ENCODE results near the gene PRG2. TPM values are rescaled to one million over a fixed set of nuclear protein-coding genes. Genes with fewer than 3 reads are reported as not detected.
A peak's percentile ranks its signal among the peaks of the same experiment; 100 is the strongest.

PRG2 gene
- total and polyA plus RNA-seq, 9 of the 15 experiments (the other 6 are each of a cell fraction or from before 2014, with no cell fraction given): 1.8 to 78.0 (median 26.6) TPM

DNA sequence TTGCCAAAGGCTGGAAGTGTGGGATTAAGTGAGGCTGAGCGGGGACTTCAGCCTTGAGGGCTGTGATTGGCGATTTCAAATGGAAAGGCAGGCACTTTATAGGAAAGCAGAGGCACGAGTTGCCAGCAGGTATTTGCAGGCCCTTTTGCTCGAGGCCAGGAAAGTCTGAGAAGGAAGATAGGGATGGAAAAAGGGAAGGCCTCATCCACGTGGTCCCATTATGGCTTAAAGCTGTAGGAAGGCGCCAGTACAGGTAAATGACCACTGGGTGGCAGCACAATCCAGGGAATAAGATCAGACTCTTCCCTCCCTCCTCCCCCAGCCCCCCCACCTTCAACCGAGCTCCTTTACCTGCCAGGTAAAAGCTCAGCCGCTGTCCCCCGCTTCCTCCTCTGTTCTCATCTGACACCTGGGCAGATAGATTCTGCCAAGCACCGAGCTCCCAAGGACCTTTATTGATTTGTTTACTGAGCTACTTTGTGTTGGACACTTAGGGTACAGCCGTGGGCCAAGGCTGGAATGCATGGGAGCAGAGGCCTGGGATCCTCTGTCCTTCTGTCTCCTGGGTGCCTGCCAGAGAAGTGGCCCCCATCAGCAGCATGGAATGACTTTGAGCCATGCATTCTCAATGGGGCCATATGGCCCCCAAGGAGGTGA lies 44.8 kb downstream of the PRG2 start (continued):
- TF ChIP-seq, protein P1, sequence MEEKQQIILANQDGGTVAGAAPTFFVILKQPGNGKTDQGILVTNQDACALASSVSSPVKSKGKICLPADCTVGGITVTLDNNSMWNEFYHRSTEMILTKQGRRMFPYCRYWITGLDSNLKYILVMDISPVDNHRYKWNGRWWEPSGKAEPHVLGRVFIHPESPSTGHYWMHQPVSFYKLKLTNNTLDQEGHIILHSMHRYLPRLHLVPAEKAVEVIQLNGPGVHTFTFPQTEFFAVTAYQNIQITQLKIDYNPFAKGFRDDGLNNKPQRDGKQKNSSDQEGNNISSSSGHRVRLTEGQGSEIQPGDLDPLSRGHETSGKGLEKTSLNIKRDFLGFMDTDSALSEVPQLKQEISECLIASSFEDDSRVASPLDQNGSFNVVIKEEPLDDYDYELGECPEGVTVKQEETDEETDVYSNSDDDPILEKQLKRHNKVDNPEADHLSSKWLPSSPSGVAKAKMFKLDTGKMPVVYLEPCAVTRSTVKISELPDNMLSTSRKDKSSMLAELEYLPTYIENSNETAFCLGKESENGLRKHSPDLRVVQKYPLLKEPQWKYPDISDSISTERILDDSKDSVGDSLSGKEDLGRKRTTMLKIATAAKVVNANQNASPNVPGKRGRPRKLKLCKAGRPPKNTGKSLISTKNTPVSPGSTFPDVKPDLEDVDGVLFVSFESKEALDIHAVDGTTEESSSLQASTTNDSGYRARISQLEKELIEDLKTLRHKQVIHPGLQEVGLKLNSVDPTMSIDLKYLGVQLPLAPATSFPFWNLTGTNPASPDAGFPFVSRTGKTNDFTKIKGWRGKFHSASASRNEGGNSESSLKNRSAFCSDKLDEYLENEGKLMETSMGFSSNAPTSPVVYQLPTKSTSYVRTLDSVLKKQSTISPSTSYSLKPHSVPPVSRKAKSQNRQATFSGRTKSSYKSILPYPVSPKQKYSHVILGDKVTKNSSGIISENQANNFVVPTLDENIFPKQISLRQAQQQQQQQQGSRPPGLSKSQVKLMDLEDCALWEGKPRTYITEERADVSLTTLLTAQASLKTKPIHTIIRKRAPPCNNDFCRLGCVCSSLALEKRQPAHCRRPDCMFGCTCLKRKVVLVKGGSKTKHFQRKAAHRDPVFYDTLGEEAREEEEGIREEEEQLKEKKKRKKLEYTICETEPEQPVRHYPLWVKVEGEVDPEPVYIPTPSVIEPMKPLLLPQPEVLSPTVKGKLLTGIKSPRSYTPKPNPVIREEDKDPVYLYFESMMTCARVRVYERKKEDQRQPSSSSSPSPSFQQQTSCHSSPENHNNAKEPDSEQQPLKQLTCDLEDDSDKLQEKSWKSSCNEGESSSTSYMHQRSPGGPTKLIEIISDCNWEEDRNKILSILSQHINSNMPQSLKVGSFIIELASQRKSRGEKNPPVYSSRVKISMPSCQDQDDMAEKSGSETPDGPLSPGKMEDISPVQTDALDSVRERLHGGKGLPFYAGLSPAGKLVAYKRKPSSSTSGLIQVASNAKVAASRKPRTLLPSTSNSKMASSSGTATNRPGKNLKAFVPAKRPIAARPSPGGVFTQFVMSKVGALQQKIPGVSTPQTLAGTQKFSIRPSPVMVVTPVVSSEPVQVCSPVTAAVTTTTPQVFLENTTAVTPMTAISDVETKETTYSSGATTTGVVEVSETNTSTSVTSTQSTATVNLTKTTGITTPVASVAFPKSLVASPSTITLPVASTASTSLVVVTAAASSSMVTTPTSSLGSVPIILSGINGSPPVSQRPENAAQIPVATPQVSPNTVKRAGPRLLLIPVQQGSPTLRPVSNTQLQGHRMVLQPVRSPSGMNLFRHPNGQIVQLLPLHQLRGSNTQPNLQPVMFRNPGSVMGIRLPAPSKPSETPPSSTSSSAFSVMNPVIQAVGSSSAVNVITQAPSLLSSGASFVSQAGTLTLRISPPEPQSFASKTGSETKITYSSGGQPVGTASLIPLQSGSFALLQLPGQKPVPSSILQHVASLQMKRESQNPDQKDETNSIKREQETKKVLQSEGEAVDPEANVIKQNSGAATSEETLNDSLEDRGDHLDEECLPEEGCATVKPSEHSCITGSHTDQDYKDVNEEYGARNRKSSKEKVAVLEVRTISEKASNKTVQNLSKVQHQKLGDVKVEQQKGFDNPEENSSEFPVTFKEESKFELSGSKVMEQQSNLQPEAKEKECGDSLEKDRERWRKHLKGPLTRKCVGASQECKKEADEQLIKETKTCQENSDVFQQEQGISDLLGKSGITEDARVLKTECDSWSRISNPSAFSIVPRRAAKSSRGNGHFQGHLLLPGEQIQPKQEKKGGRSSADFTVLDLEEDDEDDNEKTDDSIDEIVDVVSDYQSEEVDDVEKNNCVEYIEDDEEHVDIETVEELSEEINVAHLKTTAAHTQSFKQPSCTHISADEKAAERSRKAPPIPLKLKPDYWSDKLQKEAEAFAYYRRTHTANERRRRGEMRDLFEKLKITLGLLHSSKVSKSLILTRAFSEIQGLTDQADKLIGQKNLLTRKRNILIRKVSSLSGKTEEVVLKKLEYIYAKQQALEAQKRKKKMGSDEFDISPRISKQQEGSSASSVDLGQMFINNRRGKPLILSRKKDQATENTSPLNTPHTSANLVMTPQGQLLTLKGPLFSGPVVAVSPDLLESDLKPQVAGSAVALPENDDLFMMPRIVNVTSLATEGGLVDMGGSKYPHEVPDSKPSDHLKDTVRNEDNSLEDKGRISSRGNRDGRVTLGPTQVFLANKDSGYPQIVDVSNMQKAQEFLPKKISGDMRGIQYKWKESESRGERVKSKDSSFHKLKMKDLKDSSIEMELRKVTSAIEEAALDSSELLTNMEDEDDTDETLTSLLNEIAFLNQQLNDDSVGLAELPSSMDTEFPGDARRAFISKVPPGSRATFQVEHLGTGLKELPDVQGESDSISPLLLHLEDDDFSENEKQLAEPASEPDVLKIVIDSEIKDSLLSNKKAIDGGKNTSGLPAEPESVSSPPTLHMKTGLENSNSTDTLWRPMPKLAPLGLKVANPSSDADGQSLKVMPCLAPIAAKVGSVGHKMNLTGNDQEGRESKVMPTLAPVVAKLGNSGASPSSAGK (IDR thresholded peaks at IDR 0.05): peak; percentile 54; the same call in 1 of the 2 replicates
- no peak for TF ChIP-seq FIP1L1 (IDR thresholded peaks at IDR 0.05; ENCODE audit: low read depth, low read length, poor library complexity, severe bottlenecking)

Measured in K562 (cell line).